ENCODE measurements around the gene OR8G5. TPM values are rescaled to one million over a fixed set of nuclear protein-coding genes. Genes with fewer than 3 reads are reported as not detected.

OR8G5 gene
- total RNA-seq, 1 donor from 2014 or later: not detected

DNA sequence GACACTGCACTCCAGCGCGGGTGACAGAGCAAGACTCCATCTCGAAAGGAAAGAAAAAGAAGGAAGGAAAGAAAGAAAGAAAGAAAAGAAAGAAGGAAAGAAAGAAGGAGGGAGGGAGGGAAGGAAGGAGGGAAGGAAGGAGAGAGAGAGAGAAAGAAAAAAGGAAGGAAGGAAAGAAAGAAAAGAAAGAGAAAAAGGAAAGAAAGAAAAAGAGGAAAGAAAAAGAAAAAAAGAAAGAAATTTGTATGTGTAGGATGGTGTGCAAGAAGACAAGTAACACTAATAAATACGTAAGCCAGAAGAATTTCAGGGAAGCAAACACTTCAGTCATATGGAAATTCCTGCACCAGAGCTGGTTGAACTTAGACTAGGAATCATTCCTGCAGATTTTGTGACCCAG is 57.0 kb downstream of the OR8G5 start:
- Histone ChIP-seq H3K4me3 (no peak overlapping the region), H3K27me3 (no peaks in the 10 kb centered on the region), H3K9me3 (no peaks in the 10 kb centered on the region), H3K4me1 (no peaks in the 10 kb centered on the region), H3K36me3 (no peaks in the 10 kb centered on the region), H3K27ac (no peak overlapping the region)
- no peak for DNase-seq (ENCODE audit: extremely low spot score in 2 of 2)
- intact Hi-C loops (cut with DNase I): loop anchor here (10.0 kb wide), 1 partner anchor 1358 kb away; no protein-coding TSS in a partner anchor
- TF ChIP-seq, protein P1, sequence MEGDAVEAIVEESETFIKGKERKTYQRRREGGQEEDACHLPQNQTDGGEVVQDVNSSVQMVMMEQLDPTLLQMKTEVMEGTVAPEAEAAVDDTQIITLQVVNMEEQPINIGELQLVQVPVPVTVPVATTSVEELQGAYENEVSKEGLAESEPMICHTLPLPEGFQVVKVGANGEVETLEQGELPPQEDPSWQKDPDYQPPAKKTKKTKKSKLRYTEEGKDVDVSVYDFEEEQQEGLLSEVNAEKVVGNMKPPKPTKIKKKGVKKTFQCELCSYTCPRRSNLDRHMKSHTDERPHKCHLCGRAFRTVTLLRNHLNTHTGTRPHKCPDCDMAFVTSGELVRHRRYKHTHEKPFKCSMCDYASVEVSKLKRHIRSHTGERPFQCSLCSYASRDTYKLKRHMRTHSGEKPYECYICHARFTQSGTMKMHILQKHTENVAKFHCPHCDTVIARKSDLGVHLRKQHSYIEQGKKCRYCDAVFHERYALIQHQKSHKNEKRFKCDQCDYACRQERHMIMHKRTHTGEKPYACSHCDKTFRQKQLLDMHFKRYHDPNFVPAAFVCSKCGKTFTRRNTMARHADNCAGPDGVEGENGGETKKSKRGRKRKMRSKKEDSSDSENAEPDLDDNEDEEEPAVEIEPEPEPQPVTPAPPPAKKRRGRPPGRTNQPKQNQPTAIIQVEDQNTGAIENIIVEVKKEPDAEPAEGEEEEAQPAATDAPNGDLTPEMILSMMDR (IDR thresholded peaks at IDR 0.05): no peak
- TF ChIP-seq POLR2A (IDR thresholded peaks at IDR 0.05): no peak
- TF ChIP-seq POLR2AphosphoS5 (IDR thresholded peaks at IDR 0.05; ENCODE audit: insufficient read depth in 1 of 2, low read depth in 1 of 2): no peak

- TF ChIP-seq POLR2AphosphoS5 (IDR thresholded peaks at IDR 0.05; ENCODE audit: insufficient read depth in 1 of 2, low read depth in 1 of 2) (no peak), POLR2A (IDR thresholded peaks at IDR 0.05) (no peak)
- TF ChIP-seq, protein P1 (IDR thresholded peaks at IDR 0.05): no peak
These were observed 57.7 kb downstream of the OR8G5 start, which contains the start of gene OR8D1 for GRCh38 chr11:124313849-124314248. TSS of gene OR8D1 (minus strand) at chr11:124313949. CDS start at chr11:124310766, 3,183 bp downstream.

GRCh38 chr11:124315052-124315451 is 58.9 kb downstream of the OR8G5 start:
- H3K36me3 ChIP-seq: no peaks in the 10 kb centered on the region
- TF ChIP-seq, protein P1 (IDR thresholded peaks at IDR 0.05): no peak
- TF ChIP-seq POLR2AphosphoS5 (IDR thresholded peaks at IDR 0.05; ENCODE audit: insufficient read depth in 1 of 2, low read depth in 1 of 2) (no peak), POLR2A (IDR thresholded peaks at IDR 0.05) (no peak)
- no peak for DNase-seq (ENCODE audit: extremely low spot score in 2 of 2)
- intact Hi-C loops (cut with DNase I): loop anchor here (10.0 kb wide), 1 partner anchor 1360 kb away; no protein-coding TSS in a partner anchor
- no peaks in the 10 kb centered on the region for H3K27me3 ChIP-seq
- H3K4me3 ChIP-seq: no peak overlapping the region
- H3K27ac ChIP-seq: no peak overlapping the region
- H3K4me1 ChIP-seq: no peaks in the 10 kb centered on the region
- no peaks in the 10 kb centered on the region for H3K9me3 ChIP-seq

More at GRCh38 chr11:124313849-124314248, 57.7 kb downstream of the OR8G5 start, which contains the start of gene OR8D1:
- Histone ChIP-seq H3K36me3 (no peaks in the 10 kb centered on the region), H3K4me3 (no peak within 1 kb of the TSS), H3K9me3 (no peaks in the 10 kb centered on the region), H3K27ac (no peak within 1 kb of the TSS), H3K4me1 (no peaks in the 10 kb centered on the region), H3K27me3 (no peaks in the 10 kb centered on the region)
- intact Hi-C loops (cut with DNase I): loop anchor here (10.0 kb wide), 1 partner anchor 1359 kb away; no protein-coding TSS in a partner anchor
- no peak for DNase-seq (ENCODE audit: extremely low spot score in 2 of 2)

Other genes with a start within 250 kb of the OR8G5 start
- not detected for gene OR10G4, start 243.4 kb upstream of the OR8G5 start, total RNA-seq
- gene OR10G9, start 233.4 kb upstream of the OR8G5 start, total RNA-seq: not detected
- not detected for gene OR10G8, start 229.6 kb upstream of the OR8G5 start, total RNA-seq
- gene OR10G7, start 215.1 kb upstream of the OR8G5 start, total RNA-seq: not detected
- 17.9 TPM for gene VWA5A, start 140.9 kb upstream of the OR8G5 start, total RNA-seq
- gene OR10D3, start 73.0 kb upstream of the OR8G5 start, total RNA-seq: not detected
- not detected for gene OR8G1, start 15.3 kb upstream of the OR8G5 start, total RNA-seq
- not detected for gene OR8D1, start 57.6 kb downstream of the OR8G5 start, total RNA-seq
- not detected for gene OR8D2, start 63.8 kb downstream of the OR8G5 start, total RNA-seq
- gene OR8B2, start 128.1 kb downstream of the OR8G5 start, total RNA-seq: not detected
- not detected for gene OR8B3, start 142.6 kb downstream of the OR8G5 start, total RNA-seq
- not detected for gene OR8B4, start 168.5 kb downstream of the OR8G5 start, total RNA-seq
- gene OR8B8, start 189.3 kb downstream of the OR8G5 start, total RNA-seq: not detected